HG03354 (cell line): Measurements from ENCODE around the gene ASB7.
"Not testable (repeated sequence)": the region's sequence is repeated elsewhere in the genome, so short reads cannot be mapped to it uniquely, and the experiment has no call there.

ENCODE experiments used
- ATAC-seq: cut with Tn5 transposase; IDR thresholded peaks from one replicate; pipeline ENCODE4 v1.9.1; 2021; ENCODE audit warnings: mild to moderate bottlenecking; ENCODE audit not compliant: unreplicated experiment, poor library complexity, severe bottlenecking

The ASB7 gene

GRCh38 chr15:100602064-100602822 lies at the start of gene ASB7, which contains the start of gene LINS1:
TSS of gene ASB7 (plus strand) at chr15:100602589. CDS start at chr15:100612217, 9,628 bp downstream.
TSS of gene LINS1 (minus strand) at chr15:100602184. CDS start at chr15:100580842, 21,342 bp downstream.
- ATAC-seq: peak; percentile 90

DNA sequence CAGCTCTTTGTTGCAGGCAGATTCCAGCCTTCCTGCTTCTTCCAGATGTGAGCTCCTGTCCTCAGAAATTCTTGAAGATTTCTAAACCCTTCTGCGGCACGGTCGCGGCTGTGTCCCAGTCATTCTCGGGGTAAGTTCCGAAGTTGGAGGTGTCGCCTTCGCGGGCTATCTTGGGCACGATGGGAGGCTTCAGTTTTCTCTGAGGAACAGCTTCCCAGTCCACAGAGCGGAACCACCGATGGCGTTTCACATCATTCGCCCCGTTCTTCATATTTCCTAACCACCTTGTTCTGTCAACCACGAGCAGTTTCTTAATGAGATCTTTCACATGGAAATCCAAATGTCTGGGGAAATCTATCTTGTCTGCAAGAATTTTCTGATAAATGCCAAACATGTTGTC lies 48.9 kb upstream of the ASB7 start:
- no peak for ATAC-seq

DNA sequence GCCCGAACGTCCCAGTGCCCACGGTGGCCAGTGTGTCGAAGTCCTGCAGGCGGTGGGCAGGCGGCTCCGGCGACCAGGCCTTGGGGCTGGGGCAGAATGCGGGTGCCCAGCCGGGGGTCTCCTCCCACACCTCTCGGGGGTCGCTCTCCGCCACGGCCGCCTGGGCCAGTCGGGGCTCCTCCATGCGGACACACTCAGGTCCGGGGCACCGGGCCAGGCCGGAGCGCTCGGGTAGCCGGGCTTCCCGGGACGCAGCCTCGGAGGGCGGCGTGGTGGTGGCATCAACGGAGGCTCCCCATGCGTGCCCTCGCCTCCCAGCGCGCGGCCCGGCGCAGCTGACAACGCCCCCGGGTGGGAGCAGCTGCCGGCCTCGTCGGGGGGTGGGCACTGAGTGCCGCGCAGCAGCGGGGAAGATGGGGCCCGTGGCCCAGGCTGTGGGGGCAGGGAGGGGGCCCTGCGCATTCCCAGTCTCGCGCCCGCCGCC lies 43.6 kb upstream of the ASB7 start:
- no peak for ATAC-seq

DNA sequence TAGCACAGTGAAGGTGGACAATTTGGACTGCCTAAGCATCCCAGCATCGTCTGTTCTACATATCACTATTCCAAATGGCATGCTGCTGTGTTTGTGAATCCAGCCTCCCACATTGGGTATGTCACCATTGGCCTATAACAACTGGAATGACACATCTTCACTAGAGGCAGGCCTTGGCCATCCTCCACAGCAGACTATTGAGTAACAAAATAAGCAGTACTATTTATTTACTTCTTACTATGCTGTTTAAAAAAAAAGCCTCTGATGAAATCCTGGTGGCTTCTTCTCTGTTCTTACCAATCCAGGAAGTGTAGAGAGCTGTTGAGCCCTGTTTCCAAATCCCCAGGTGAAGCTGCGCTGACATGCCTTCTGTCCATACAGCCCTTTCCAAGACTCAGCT lies 43.1 kb upstream of the ASB7 start:
- ATAC-seq: no peak

DNA sequence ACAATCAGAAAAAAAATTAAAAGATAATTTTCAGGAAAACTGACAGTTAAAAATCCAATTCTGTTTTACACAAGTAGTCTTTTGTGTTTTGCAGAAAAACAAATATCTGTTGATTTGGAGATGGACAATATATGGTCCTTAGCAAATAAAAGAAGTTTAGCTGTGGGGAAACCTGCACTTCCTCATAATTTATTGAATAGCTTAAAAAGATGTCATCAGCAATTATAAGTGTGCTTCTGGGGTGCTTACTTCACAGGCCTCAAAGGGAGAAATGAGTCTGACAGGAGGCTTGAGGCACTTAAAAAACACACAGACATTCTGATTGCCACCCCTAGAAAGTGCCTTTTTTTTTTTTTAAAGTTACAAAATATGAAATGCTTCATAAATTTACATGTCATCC lies 42.1 kb upstream of the ASB7 start:
- no peak for ATAC-seq

DNA sequence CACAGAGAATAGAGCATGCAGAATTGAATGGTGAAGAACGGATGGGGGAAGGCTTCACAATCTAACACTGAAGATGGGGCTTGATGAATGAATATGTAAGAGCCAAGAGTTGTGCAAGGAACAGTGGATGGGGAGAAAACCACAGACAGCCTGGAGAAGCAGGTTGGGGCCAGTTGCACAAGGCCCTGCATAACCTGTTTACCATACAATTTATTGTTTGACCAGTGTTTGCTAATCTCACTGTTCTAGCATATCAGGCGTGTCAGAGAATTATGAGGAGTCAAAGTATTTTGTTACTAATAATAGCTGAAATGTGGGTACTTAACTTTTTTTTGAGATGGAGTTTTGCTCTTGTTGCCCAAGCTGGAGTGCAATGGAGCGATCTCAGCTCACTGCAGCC lies 36.8 kb upstream of the ASB7 start:
- ATAC-seq: no peak

DNA sequence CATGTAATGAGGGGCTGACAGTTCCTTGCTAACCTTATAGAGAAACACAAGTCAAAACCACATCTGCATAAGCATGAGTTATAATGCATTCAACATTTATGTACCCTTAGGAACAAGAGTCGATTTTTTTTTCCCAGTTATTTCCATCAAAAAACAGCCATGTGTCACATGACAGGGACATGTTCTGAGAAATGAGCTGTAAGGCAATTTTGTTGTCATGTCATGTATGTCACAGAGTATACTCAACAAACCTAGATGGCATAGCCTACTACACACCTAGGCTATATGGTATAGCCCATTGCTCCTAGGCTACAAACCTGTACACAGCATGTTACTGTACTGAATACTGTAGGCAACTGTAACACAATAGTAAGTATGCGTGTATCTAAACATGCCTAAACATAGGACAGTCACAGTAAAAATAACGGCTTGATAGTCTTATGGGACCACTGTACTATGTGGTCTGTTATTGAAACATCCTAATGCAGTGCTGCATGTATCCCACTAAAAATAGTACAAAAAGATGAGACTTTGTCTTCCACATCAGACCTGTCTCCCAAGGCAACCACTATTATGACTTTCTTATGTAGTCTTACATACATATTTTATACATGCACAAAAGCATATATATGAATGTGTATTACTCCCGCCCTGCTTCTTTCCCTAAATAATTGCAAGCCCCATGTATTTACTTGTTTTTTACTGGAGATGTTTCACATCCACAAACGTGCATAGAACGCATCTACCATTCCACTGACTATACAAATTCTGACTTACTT lies 35.4 kb upstream of the ASB7 start:
- no peak for ATAC-seq

DNA sequence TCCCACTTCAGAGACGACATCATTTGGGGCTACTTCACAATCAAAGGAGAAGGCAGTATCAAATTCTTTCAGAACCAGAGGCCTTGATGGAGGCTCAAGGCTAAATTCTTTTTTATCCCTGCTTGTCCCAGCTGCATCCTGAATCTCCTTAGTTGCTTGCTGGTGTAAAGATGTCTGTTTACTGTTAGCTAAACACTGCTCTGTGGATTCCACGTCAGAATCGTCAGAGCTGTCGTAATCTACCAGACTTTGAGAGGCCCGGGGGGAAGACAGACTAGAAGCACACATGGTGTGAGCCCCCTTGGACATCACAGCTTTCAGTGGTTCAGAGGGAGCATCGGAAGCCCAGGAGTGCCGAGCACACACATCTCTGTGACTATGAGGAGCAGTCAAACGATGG lies 33.0 kb upstream of the ASB7 start:
- no peak for ATAC-seq

- peak; percentile 25 for ATAC-seq
These were observed 32.1 kb upstream of the ASB7 start for GRCh38 chr15:100570275-100570674.

- peak; percentile 91 for ATAC-seq
These were observed 31.6 kb upstream of the ASB7 start for GRCh38 chr15:100570735-100571313.

DNA sequence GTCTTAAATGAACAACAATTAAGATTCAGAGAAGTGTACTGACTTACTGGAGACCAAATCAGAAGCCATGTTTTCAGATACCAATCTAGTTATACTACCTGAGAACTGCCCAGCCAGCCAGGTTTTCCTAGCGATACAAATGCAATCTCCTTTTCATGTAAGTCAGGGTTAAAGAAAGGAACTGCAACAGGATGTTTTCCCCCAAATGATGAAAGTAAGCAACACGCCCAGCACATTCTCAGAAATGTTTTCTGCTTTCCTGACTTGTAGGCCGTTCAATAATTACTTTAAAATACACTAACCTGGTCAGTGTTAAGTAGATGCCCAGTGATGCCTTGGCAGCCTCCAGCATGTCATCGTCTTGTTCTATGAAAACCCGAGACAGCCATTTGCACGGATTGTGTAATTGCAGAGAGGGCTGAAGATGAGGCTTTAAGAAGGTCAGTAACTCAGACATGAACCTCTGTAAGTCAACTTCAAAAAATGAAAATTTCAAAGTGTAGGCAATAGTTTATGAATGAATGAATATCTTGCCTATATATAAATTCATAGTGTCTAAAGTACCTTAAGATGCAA lies 30.7 kb upstream of the ASB7 start:
- no peak for ATAC-seq

GRCh38 chr15:100572362-100572983 lies 29.9 kb upstream of the ASB7 start:
- ATAC-seq: no peak

GRCh38 chr15:100573526-100573925 lies 28.9 kb upstream of the ASB7 start:
- ATAC-seq: no peak

DNA sequence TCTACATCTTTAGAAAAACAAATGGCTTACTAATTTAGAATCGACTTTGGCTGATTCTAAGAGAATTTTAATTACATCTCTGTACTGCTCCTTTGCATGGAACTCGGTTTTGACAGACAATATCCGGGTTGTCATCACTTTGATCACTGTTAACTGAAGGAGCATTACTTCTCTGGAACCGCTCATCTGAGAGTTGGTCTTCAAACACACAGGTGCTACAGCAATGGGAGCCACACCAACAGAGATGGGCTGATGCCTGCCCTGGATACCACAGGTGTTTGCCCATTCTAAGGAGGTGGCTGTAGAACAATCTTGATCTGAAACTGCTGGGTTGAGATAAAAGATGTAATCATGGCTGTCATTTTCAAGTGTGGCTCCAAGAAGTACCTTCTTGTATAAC lies 22.0 kb upstream of the ASB7 start:
- no peak for ATAC-seq

DNA sequence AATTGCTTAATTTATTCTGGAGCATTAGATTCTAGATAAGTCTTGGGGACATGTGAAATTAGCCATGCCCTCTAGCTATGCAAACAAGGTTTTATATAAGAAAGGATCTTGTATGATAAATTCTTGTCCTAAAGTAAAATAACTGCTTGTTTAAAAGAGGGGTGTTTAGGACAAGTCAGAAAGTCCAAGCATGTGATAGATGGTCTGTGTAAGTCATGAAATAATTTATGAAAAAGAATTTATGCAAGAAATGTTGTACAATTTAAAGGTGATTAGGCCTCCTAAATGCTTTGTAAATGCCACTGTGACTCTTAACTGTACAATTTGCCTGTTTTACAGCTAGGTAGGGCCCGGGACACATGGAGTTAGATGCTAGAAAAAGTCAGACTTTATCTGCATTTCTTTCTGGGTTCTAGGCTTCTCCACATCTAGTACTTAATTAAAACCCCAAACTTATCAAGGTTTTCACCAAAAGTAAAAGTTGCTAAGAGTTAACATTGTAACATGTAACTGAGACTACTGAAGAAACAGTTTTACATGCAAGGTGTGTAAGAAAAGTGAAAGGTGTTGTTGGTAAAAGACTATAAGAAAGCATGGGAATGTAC lies 13.6 kb upstream of the ASB7 start:
- ATAC-seq: no peak

GRCh38 chr15:100591163-100591562 lies 11.2 kb upstream of the ASB7 start:
- ATAC-seq: not testable (repeated sequence)

GRCh38 chr15:100591835-100592234 lies 10.6 kb upstream of the ASB7 start:
- ATAC-seq: no peak

DNA sequence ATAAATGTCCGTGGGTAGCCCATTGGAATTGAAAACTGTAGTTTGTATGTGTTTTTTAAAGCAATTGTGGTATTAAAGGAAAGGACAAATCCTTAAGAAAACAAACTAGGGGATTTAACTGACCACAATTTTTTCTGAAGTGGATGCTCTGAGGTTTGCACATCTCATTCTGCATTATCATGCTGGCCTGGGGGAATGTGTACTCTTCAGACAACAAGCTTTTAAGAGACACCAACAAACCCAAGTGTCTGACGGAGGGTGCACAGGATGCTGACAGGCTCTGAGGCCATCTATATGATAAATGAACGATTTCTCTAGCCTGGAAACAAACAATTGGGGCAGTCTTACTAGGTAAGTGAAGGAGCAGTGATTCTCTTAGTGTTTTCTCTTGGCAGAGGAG lies 9.5 kb upstream of the ASB7 start:
- ATAC-seq: no peak

- ATAC-seq: no peak
These were observed 9.0 kb upstream of the ASB7 start for GRCh38 chr15:100593431-100593830.
